ENCODE measurements around the gene TAF1B. TPM values are rescaled to one million over a fixed set of nuclear protein-coding genes. Genes with fewer than 3 reads are reported as not detected.
"Not testable (repeated sequence)": the region's sequence is repeated elsewhere in the genome, so short reads cannot be mapped to it uniquely, and the experiment has no call there.

TAF1B gene
- total RNA-seq, 2 donors from 2014 or later = 12.9 to 19.5 TPM

DNA sequence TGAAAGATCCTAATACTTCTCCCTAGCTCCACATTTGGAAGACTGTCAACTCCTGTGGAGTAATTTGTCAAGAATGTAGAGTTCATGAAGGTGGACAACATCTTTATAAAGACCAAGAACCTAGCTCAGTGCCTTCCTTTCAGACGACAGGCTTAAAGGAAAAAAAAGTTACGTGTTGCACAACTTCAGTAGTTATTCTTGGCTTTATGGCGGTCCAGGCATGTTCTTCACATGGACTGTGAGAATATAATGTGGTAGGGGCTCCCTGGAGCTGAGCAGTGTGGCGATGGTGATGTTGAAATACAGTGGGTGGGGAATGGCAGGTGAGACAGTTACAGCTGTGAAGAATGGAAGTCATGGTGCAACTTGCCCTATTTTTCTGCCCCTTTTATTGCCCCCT, 3.9 kb downstream of the TAF1B start:
- no peak for DNase-seq
- Histone ChIP-seq H3K27ac (no peak overlapping the region), H3K27me3 (no peaks in the 10 kb centered on the region), H3K36me3 (replicated peaks in 1 of 2; ENCODE audit: insufficient read depth in 1 of 2, low read depth in 2 of 2) (peaks cover 0 to 5% of the 10 kb centered on the region in 2 donors), H3K4me3 (no peak overlapping the region), H3K9me3 (no peaks in the 10 kb centered on the region), H3K4me1 (peaks cover 14% of the 10 kb centered on the region)
- intact Hi-C loops (cut with DNase I) = no loop called here
- WGBS, 2 donors = 70 to 83% methylated on average over 4 of the region's 4 CpGs
- TF ChIP-seq, protein P1, sequence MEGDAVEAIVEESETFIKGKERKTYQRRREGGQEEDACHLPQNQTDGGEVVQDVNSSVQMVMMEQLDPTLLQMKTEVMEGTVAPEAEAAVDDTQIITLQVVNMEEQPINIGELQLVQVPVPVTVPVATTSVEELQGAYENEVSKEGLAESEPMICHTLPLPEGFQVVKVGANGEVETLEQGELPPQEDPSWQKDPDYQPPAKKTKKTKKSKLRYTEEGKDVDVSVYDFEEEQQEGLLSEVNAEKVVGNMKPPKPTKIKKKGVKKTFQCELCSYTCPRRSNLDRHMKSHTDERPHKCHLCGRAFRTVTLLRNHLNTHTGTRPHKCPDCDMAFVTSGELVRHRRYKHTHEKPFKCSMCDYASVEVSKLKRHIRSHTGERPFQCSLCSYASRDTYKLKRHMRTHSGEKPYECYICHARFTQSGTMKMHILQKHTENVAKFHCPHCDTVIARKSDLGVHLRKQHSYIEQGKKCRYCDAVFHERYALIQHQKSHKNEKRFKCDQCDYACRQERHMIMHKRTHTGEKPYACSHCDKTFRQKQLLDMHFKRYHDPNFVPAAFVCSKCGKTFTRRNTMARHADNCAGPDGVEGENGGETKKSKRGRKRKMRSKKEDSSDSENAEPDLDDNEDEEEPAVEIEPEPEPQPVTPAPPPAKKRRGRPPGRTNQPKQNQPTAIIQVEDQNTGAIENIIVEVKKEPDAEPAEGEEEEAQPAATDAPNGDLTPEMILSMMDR (IDR thresholded peaks at IDR 0.05) = no peak
- TF ChIP-seq POLR2A (IDR thresholded peaks at IDR 0.05) = no peak
- no peak for ATAC-seq

DNA sequence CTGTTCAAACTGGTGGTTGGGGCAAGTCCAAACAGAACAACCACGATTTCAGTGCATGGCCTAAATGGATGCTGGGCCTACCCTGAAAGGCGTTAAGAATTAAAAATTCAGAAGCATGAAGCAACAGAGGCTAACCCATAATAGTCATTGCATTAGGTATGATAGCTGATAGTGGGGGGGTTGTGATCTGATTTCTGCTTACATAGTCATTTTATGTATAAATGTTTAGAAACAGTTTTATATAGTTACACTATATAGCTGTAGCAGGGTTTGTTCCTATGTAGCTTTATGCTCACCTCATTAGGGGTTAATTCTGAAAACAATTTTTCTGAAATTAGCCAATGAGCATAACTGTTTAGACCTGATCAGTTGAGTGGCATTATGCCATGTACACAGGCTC, 9.6 kb downstream of the TAF1B start:
- Histone ChIP-seq H3K4me3 (no peak overlapping the region), H3K27me3 (no peaks in the 10 kb centered on the region), H3K4me1 (no peaks in the 10 kb centered on the region), H3K36me3 (replicated peaks in 1 of 2; ENCODE audit: insufficient read depth in 1 of 2, low read depth in 2 of 2) (peaks cover 0 to 11% of the 10 kb centered on the region in 2 donors), H3K27ac (no peak overlapping the region), H3K9me3 (no peaks in the 10 kb centered on the region)
- DNase-seq = no peak
- WGBS, 2 donors = 95 to 96% methylated on average over 2 of the region's 2 CpGs
- no peak for ATAC-seq
- intact Hi-C loops (cut with DNase I) = no loop called here
- TF ChIP-seq, protein P1 (IDR thresholded peaks at IDR 0.05) = no peak
- TF ChIP-seq POLR2A (IDR thresholded peaks at IDR 0.05) = no peak

DNA sequence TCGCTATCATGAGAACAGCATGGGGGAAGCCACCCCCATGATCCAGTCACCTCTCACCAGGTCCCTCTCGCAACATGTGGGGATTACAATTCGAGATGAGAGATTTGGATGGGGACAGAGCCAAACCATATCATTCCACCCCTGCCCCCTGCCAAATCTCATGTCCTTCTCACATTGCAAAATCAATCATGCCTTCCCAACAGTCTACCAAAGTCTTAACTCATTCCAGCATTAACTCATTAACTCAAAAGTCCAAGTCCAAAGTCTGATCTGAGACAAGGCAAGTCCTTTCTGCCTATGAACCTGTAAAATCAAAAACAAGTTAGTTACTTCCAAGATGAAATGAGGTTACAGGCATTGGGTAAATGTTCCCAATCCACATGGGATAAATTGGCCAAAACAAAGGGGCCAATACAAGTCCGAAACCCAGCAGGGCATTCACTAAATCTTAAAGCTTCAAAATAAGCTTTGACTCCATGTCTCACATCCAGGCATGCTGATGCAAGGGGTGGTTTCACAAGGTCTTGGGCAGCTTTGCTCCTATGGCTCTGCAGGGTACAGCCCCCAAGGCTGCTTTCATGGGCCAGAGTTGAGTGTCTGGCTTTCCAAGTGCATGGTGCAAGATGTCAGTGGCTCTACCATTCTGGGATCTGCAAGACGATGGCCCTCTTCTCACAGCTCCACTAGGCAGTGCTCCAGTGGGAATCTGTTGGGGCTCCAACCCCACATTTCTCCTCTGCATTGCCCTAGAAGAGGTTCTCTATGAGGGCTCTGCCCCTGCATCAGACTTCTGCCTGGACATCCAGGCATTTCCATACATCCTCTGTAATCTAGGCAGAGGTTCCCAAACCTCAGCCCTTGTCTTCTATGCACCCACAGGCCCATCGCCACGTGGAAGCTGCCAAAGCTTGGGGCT, 14.8 kb downstream of the TAF1B start:
- Histone ChIP-seq H3K9me3 (no peaks in the 10 kb centered on the region), H3K36me3 (replicated peaks in 1 of 2; ENCODE audit: insufficient read depth in 1 of 2, low read depth in 2 of 2) (peaks cover 0 to 6% of the 10 kb centered on the region in 2 donors), H3K4me1 (no peaks in the 10 kb centered on the region), H3K4me3 (no peak overlapping the region), H3K27ac (no peak overlapping the region), H3K27me3 (no peaks in the 10 kb centered on the region)
- ATAC-seq (no peak), DNase-seq (no peak)
- WGBS, 2 donors = 79 to 87% methylated on average over 7 of the region's 7 CpGs
- no peak for TF ChIP-seq POLR2A (IDR thresholded peaks at IDR 0.05)
- TF ChIP-seq, protein P1 (IDR thresholded peaks at IDR 0.05) = no peak
- intact Hi-C loops (cut with DNase I) = no loop called here

DNA sequence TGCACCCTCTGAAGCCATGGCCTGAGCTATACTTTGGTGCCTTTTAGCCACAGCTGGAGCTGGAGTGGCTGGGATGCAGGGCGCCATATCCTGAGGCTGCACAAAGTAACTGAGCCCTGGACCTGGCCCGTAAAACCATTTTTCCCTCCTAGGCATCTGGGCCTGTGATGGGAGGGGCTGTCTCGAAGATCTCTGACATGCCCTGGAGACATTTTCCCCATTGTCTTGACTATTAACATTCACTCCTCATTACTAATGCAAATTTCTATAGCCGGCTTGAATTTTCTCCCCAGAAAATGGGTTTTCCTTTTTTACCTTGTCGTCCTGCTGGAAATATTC, 15.4 kb downstream of the TAF1B start:
- 85 to 95% methylated on average over 5 of the region's 5 CpGs for WGBS, 2 donors
- ATAC-seq = no peak

DNA sequence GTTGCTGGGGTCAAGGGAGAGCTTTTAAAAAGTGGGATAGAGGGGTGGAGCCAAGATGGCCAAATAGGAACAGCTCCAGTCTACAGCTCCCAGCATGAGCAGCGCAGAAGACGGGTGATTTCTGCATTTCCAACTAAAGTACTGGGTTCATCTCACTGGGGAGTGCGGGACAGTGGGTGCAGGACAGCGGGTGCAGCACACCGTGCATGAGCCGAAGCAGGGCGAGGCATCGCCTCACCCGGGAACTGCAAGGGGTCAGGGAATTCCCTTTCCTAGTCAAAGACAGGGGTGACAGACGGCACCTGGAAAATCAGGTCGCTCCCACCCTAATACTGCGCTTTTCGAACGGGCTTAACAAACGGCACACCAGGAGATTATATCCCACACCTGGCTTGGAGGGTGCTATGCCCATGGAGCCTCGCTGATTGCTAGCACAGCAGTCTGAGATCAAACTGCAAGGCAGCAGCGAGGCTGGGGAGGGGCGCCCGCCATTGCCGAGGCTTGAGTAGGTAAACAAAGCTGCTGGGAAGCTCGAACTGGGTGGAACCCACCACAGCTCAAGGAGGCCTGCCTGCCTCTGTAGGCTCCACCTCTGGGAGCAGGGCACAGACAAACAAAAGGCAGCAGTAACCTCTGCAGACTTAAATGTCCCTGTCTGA, 17.8 kb downstream of the TAF1B start:
- intact Hi-C loops (cut with DNase I); DNase-seq; H3K4me3 ChIP-seq; H3K27ac ChIP-seq; H3K27me3 ChIP-seq; H3K9me3 ChIP-seq; H3K36me3 ChIP-seq (replicated peaks in 1 of 2; ENCODE audit: insufficient read depth in 1 of 2, low read depth in 2 of 2); H3K4me1 ChIP-seq; ATAC-seq: not testable (repeated sequence)
- 97 to 98% methylated on average over 10 to 21 of the region's 21 CpGs for WGBS, 2 donors

More for the DNA sequence above, 15.4 kb downstream of the TAF1B start:
- no peak for DNase-seq
- peaks cover 0 to 3% of the 10 kb centered on the region in 2 donors for H3K36me3 ChIP-seq (replicated peaks in 1 of 2; ENCODE audit: insufficient read depth in 1 of 2, low read depth in 2 of 2)
- no peak overlapping the region for H3K4me3 ChIP-seq
- no peaks in the 10 kb centered on the region for H3K4me1 ChIP-seq
- no peak overlapping the region for H3K27ac ChIP-seq
- no peaks in the 10 kb centered on the region for H3K27me3 ChIP-seq
- TF ChIP-seq POLR2A (IDR thresholded peaks at IDR 0.05) = no peak
- TF ChIP-seq, protein P1 (IDR thresholded peaks at IDR 0.05) = no peak
- no peaks in the 10 kb centered on the region for H3K9me3 ChIP-seq
- intact Hi-C loops (cut with DNase I) = no loop called here

Data from body of pancreas (tissue), 4 donors.